GM10248 (cell line): ENCODE data around the gene LRRTM4.

Source experiments
- CTCF ChIA-PET: fragments of 300-600 bp; sonication (Branson Sonifier 250); formaldehyde crosslinking; extraction: SDS; loops from one replicate; lab custom pipeline; 2021; ENCODE audit warnings: antibody characterized with exemption; lab: Yijun Ruan, JAX
- POLR2A ChIA-PET: fragments of 350-650 bp; sonication (Branson Sonifier 250); formaldehyde crosslinking; extraction: SDS; loops from one replicate; lab custom pipeline; 2020; ENCODE audit warnings: antibody characterized with exemption; lab: Yijun Ruan, JAX
- DNase-seq: peaks from one replicate; pipeline ENCODE4 v3.0.0; 2012; ENCODE audit errors: extremely low spot score
- TF ChIP-seq, protein P1 (sequence below): IDR thresholded peaks from 2 replicates; pipeline ENCODE4 v1.5.1; 2012; ENCODE audit warnings: mild to moderate bottlenecking, low read depth; ENCODE audit errors: extremely low read depth, missing control alignments, control extremely low read depth

Gene LRRTM4

DNA sequence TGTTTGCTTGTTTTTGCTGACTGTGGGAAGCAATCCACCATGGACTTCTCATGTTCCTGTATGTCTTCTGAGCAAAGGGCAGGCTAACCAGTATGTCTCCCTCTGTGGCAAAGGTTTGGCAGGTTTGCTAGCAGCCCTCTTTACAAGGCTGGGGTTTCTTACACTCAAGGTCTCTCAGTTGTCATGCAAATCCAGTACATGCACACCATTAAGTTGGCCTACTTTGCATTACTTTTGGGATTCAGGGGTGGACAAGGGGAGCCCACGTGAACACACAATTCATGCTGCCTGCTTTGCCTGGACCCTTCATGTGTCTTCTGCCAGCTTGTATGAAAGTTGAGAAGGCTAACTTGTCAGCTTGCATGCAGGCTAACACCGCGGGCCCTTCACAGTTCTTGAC lies 134.9 kb downstream of the LRRTM4 start:
- POLR2A ChIA-PET, result no interaction called here
- no peak for DNase-seq
- CTCF ChIA-PET, result no interaction called here
- TF ChIP-seq, protein P1, sequence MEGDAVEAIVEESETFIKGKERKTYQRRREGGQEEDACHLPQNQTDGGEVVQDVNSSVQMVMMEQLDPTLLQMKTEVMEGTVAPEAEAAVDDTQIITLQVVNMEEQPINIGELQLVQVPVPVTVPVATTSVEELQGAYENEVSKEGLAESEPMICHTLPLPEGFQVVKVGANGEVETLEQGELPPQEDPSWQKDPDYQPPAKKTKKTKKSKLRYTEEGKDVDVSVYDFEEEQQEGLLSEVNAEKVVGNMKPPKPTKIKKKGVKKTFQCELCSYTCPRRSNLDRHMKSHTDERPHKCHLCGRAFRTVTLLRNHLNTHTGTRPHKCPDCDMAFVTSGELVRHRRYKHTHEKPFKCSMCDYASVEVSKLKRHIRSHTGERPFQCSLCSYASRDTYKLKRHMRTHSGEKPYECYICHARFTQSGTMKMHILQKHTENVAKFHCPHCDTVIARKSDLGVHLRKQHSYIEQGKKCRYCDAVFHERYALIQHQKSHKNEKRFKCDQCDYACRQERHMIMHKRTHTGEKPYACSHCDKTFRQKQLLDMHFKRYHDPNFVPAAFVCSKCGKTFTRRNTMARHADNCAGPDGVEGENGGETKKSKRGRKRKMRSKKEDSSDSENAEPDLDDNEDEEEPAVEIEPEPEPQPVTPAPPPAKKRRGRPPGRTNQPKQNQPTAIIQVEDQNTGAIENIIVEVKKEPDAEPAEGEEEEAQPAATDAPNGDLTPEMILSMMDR, result no peak

DNA sequence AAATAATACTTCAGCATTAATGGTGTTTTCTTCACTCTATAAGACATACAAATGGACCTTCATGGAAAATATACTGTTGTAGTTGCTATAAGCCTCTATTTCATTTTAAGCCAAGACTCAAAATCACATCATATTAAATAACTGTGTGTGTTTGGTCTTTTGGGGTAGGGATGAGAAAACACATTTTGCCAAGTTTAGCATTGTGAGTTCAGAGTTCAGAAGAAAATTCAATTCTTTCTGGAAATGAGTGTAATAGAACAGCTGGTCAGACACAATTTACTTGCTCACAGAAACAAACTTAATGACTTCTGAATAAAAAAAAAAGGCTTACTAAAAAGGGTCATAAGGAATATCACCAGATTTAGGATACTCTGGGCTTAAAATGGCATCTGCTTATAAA lies 149.5 kb downstream of the LRRTM4 start:
- DNase-seq, result no peak
- CTCF ChIA-PET, result no interaction called here
- POLR2A ChIA-PET, result no interaction called here
- TF ChIP-seq, protein P1, result no peak

DNA sequence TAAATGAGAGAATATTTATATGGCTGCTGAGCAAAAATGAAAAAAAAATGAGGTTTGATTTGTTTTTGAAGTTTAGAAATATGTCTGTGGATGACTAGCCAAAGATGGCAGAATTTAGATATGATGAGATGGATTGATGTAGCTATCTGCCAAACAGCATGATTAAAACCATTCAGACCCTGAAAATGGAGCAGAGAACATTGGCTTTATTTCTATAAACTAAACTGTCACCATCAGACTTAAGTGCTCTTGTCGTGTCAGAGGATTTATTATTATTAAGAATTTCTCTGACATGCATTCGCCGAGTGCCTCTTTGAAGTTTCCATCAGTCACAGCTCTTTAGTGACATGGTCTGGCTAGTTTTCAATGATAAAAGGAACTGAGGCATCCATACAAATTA lies 151.7 kb downstream of the LRRTM4 start:
- POLR2A ChIA-PET, result no interaction called here
- CTCF ChIA-PET, result interaction anchor here (1.6 kb wide), 1 partner anchor 26 kb away, joined by 3 read pairs; no protein-coding TSS in a partner anchor
- DNase-seq, result no peak
- TF ChIP-seq, protein P1, result no peak

DNA sequence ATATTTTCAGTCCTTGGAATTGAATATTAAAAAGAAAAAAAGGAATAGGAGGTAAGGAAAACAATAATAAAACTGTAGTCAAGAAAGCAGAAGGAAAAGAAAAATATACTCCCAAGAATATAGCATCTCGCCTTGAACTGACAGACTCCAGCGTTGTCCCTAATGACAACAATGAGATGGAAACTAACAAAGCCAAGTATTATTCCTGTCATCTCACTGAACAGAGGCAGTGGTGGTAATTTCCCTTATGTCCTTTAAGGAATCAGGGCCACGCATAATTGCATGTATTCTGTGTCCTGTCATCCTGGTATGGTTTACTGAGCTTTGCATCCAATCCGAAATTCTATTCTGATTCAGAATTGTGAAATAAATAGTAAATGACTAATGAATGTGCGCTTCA lies 158.9 kb downstream of the LRRTM4 start:
- TF ChIP-seq, protein P1, result no peak
- ChIA-PET CTCF (interaction anchor here (0.9 to 1.6 kb wide), 2 partner anchors 9 to 10 kb away, joined by 3 read pairs; no protein-coding TSS in a partner anchor), POLR2A (no interaction called here)
- DNase-seq, result no peak

DNA sequence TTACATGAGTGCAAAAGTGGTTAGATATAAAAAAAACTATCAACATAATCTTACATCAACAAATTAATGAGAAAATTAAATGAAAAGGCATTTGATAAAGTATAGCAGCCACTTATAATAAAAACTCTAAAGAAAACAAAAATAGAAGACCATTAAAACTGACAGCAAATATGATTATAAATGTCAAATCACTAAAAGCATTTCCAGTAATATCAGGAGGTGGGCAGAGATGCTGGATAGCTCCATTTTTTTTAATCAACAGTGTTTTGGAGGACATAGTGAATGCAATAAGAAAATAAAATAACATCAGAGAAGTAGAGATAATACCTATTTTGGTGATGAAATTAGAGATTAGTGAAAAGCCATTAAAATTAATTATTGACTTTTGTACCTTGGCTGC lies 173.4 kb downstream of the LRRTM4 start:
- ChIA-PET CTCF (interaction anchor here (0.7 kb wide), 1 partner anchor 31 kb away, joined by 4 read pairs; no protein-coding TSS in a partner anchor), POLR2A (no interaction called here)
- DNase-seq, result no peak
- TF ChIP-seq, protein P1, result no peak

DNA sequence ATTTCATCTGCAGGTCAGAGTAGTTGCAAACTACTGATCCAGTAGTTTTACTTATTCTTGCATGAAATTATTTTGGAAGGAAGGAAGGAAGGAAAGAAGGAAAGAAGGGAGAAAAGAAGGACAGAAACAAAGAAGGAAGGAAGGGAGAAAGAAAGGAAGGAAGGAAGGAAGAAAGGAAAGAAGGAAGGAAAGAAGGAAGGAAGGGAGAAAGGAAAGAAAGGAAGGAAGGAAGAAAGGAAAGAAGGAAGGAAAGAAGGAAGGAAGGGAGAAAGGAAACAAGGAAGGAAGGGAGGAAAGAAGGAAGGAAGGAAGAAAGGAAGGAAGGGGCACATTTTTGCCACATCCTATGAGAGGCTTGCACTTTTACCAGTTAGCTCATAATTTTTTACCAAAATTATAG lies 186.2 kb downstream of the LRRTM4 start:
- POLR2A ChIA-PET, result no interaction called here
- TF ChIP-seq, protein P1, result no peak
- CTCF ChIA-PET, result no interaction called here
- DNase-seq, result no peak
